GM21447 (cell line): ENCODE data around the gene SRPK3.
"Not testable (repeated sequence)": the region's sequence is repeated elsewhere in the genome, so short reads cannot be mapped to it uniquely, and the experiment has no call there.

Experiments used
- ATAC-seq: cut with Tn5 transposase; IDR thresholded peaks from one replicate; pipeline ENCODE4 v1.9.1; 2021; ENCODE audit not compliant: unreplicated experiment

The SRPK3 gene

GRCh38 chrX:153745067-153745433 is 35.8 kb upstream of the SRPK3 start:
- not testable (repeated sequence) for ATAC-seq

- ATAC-seq, result no peak
These were observed 34.5 kb upstream of the SRPK3 start for GRCh38 chrX:153746359-153746758.

GRCh38 chrX:153746991-153747390 is 33.9 kb upstream of the SRPK3 start:
- not testable (repeated sequence) for ATAC-seq

GRCh38 chrX:153749017-153749416 is 31.8 kb upstream of the SRPK3 start:
- ATAC-seq, result not testable (repeated sequence)

GRCh38 chrX:153750127-153750774 is 30.6 kb upstream of the SRPK3 start:
- no peak for ATAC-seq

- no peak for ATAC-seq
These were observed 25.7 kb upstream of the SRPK3 start for GRCh38 chrX:153755136-153755535.

- ATAC-seq, result no peak
These were observed 19.0 kb upstream of the SRPK3 start for GRCh38 chrX:153761863-153762262.

- ATAC-seq, result no peak
These were observed 18.1 kb upstream of the SRPK3 start for GRCh38 chrX:153762626-153763173.

- no peak for ATAC-seq
These were observed 17.4 kb upstream of the SRPK3 start for GRCh38 chrX:153763298-153763932.

GRCh38 chrX:153763989-153764755 is 16.7 kb upstream of the SRPK3 start, which contains the start of gene PLXNB3:
TSS of gene PLXNB3 (plus strand) at chrX:153764249. CDS start at chrX:153765536, 1,287 bp downstream.
- ATAC-seq, result no peak

- no peak for ATAC-seq
These were observed 16.1 kb upstream of the SRPK3 start for GRCh38 chrX:153764786-153765137.

GRCh38 chrX:153765138-153766079 is 15.4 kb upstream of the SRPK3 start:
- ATAC-seq, result no peak

- no peak for ATAC-seq
These were observed 14.6 kb upstream of the SRPK3 start for GRCh38 chrX:153766098-153766817.

- ATAC-seq, result no peak
These were observed 13.8 kb upstream of the SRPK3 start for GRCh38 chrX:153766871-153767673.

- ATAC-seq, result no peak
These were observed 13.2 kb upstream of the SRPK3 start for GRCh38 chrX:153767674-153768055.

GRCh38 chrX:153768311-153769157 is 12.3 kb upstream of the SRPK3 start:
- ATAC-seq, result no peak

- no peak for ATAC-seq
These were observed 11.5 kb upstream of the SRPK3 start for GRCh38 chrX:153769158-153769864.
